Dermis blood vessel endothelial cell (primary cell): ENCODE results near the gene CD33. TPM values are rescaled to one million over a fixed set of nuclear protein-coding genes. Genes with fewer than 3 reads are reported as not detected.

Source experiments
- DNase-seq: peaks from one replicate; pipeline ENCODE4 v3.0.0; 2010
- total RNA-seq: library from RNA; depleted of rRNA; stranded (reverse); fragments of >200 nt; gene quantifications from 2 replicates; pipeline ENCODE4 v1.2.3, GENCODE V29; 2014

The CD33 gene
- total RNA-seq, 1 donor from 2014 or later, result not detected

DNA sequence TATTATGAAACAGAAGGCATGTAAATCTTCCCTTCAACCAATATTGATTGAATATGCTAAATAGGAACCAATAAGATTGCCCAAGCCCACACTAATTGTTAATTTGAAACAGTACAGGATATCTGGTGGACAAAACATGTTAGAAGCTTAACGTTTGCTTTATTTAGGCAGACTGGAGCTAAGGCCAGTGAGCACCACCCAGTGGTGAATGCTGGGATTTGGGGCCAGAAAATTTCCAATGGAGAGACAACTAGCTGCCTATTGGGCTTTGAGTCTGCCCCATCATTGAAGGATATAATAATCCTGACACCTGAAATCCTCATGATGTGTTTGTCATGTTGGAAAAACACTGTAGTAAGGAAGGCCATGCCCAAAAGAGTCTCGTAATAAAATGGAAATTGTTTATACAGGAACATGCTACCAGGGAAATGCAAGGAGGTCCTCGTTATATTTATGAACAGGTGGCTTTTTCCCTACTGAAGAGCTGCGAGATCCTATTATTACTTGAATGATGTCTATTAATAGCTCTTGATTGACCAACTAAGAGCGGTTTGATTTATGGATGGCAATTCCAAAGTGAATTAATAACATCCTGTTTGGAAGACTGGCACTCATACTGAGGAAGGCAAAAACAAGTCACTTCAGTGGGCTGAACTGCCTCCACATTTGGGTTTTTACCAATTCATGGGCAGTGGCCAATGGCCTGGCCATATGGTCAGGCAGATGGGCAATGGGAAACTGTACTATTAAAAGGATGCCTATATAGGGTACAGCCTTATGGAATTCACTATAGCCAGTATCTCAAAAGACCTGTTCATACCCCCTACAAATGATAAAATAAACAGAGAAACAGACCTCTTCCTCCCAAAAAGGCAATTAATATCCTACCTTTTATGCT, 34.7 kb downstream of the CD33 start:
- DNase-seq, result peak; percentile 64

DNA sequence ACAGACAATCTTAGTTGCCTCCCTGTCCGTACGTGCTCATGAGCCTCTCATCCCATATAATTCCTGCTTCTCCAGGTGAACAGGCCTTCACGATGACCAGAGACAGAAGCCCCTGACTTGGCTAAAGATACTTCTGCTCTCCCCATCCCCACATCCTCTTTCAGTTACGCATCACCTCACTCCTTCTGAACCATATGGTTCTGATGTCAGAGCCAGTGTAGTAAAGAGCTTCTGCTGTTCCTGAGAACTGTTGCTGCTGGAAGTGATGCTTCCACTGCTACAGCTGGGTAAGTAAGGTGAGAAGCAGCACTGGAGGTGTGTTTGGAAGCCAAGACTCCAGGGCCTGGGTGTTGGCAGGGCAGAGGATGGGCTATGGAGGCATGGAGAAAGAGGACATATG, 38.9 kb downstream of the CD33 start:
- no peak for DNase-seq

DNA sequence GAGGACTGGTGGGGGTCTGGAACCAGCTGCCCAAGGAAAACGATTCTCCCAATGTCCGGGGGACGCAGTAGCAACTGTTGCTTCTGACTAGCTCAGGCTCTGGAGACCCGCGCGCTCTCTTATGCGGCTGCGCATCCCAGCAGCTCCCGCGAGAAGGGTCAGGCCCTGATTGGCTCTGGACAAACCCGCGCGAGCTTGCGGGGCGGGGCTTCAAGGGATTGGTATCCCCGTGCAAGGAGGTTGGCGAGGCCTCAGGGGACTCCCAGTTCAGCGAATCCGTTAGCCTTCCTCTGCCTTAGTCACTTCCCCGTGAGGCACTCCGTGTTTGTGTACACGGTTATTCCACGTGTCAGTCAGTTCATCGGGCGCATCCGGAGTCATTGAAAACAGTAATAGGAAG, 46.2 kb downstream of the CD33 start:
- peak; percentile 19 for DNase-seq

DNA sequence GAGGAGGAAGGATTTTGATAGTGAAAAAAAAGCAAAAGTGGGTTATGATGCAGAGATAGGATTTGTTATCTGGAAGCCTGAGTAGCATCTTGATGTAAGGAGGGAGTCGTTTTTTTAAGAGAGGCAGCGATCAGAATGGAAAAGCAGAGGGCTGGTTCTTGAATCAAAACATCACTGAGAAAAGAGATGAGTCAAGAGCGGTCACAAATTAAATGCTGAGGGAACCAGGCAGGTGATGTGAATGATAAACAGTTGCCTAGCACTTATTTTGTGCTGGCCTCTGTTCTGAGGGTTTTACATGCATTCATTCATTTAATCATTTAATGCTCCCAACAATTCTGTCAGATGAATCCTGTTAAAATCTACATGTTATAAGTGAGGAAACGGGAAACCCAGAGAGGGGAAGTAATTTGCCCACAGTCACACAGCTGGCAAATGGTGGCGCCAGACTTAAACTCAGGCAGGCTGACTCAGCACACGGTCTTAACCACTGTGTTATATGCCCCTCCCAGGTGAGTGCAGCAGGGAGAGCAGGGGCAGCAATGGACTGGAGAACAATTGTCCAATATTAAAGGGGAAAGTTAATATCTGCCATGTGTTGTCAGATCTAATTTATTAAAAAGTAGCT, 47.4 kb downstream of the CD33 start:
- no peak for DNase-seq

DNA sequence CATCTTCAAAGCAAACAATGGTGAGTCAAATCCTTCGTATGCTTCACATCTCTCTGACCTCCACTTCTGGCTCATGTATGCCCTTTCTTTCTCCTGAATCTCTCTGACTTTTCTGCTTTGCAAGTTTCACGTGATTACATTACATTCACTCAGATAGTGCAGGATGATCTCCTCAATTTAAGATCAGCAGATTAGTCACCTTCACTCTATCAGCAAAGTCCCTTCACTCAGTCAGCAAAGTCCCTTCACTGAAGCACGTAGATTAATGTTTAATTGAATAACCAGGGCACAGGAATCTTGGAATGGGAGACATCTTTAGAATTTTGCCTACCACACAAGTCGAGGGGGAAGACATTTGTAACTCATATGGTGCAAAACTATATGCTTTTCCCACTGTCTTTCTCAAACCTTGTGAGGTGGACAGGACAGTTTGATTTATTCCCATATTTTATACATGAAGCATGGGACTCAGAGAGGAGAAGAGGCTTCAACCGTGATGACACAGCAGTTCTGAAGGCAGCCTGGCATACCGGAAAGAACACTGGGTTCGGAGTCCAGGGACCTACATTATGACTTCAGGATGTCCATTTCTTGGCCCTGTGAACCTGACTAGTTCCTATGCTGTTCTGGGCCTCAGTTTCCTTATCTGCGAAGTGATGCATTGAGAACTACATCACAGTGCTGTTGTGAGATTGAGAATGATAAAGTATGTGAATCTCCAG, 49.3 kb downstream of the CD33 start:
- DNase-seq, result no peak

DNA sequence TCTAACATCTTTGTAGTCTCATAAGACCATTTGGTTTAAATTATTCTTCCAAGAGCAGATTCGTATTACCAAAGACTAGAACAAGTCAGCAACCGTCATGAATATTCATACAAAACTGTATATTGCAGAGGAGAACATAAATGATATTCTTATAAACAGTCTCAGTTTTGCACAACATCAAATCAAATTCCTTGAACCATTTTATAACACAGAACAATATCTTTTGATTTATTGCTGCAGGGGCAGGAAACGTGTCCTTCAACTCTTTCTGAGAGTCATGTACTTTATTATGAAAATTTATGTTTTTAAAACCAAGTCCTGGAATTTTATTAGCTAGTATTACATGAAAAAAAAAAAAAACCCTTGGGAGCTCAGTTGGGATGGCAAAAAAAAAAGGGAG, 52.2 kb downstream of the CD33 start:
- no peak for DNase-seq

DNA sequence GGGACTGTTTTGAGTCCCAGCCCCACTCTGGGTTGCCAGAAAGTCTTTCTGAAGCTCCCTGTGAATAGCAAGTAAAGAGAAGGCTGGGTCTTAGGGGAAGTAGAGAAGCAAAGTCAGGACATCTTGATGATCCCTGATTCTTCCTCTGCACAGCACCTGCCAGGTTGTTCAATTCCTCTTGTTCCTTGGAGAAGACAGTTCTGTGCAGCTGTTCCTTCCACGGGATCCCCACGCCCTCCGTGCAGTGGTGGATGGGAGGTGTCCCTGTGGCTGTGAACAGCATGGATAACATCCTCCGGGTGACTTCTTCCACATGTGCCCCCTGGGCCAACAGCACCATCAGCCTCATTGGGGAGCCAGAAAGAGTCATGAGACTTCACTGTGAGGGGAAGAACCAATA, 57.5 kb downstream of the CD33 start:
- no peak for DNase-seq

DNA sequence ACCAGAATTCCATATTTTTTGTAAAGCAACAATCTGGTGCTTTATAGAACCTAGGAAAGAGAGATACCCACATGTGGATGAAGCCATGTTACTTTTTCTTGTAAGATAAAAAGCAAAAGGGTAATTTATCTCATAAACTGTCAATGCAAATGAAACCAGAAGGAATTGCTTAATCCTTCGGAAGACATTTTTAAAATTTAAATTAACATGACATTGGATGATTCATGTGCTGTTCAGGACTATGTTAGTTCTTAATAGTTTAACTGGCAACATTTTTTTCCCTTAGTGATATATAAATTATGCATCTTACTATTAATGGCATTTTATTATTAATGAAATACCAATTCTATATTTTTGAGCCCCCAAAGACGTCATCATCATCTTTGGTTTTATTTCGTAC, 60.8 kb downstream of the CD33 start:
- DNase-seq, result no peak

Other genes starting within 250 kb of the CD33 start
- under 0.01 TPM in 1 of 2 replicates, not detected in the other for gene KLK7, start 241.2 kb upstream of the CD33 start, total RNA-seq
- gene KLK8, start 223.5 kb upstream of the CD33 start, total RNA-seq, result not detected in 2 replicates
- 0.09 and 1.0 TPM in 2 replicates for gene KLK10, start 205.4 kb upstream of the CD33 start, total RNA-seq
- not detected in 2 replicates for gene KLK11, start 198.5 kb upstream of the CD33 start, total RNA-seq
- not detected in 2 replicates for gene KLK12, start 190.1 kb upstream of the CD33 start, total RNA-seq
- gene KLK13, start 160.0 kb upstream of the CD33 start, total RNA-seq, result not detected in 2 replicates
- not detected in 2 replicates for gene KLK14, start 142.2 kb upstream of the CD33 start, total RNA-seq
- 10.0 and 15.8 TPM in 2 replicates for gene CTU1, start 116.7 kb upstream of the CD33 start, total RNA-seq
- 0.19 TPM in 1 of 2 replicates, not detected in the other for gene SIGLEC9, start 100.2 kb upstream of the CD33 start, total RNA-seq
- gene SIGLEC7, start 82.8 kb upstream of the CD33 start, total RNA-seq, result not detected in 2 replicates
- not detected in 2 replicates for gene SIGLECL1, start 26.0 kb downstream of the CD33 start, total RNA-seq
- gene IGLON5, start 86.6 kb downstream of the CD33 start, total RNA-seq, result not detected in 2 replicates
- 0.09 and 0.17 TPM in 2 replicates for gene VSIG10L, start 117.1 kb downstream of the CD33 start, total RNA-seq
- 76.2 and 98.5 TPM in 2 replicates for gene ETFB, start 141.3 kb downstream of the CD33 start, total RNA-seq
- gene CLDND2, start 143.9 kb downstream of the CD33 start, total RNA-seq, result not detected in 2 replicates
- gene NKG7, start 147.6 kb downstream of the CD33 start, total RNA-seq, result not detected in 2 replicates
- gene LIM2, start 162.9 kb downstream of the CD33 start, total RNA-seq, result not detected in 2 replicates
- not detected in 2 replicates for gene C19orf84, start 165.5 kb downstream of the CD33 start, total RNA-seq
- not detected in 2 replicates for gene SIGLEC10, start 192.6 kb downstream of the CD33 start, total RNA-seq
- gene SIGLEC8, start 233.4 kb downstream of the CD33 start, total RNA-seq, result not detected in 2 replicates